Natural killer cell (primary cell): ENCODE measurements around the gene SMC6. TPM values are rescaled to one million over a fixed set of nuclear protein-coding genes. Genes with fewer than 3 reads are reported as not detected.
A peak's percentile ranks its signal among the peaks of the same experiment; 100 is the strongest.

ENCODE experiments used
- ATAC-seq, 3 donors: fragments of 150-1000 bp in 2 of 3; fragments of 200-7000 bp in 1 of 3; cut with Tn5 transposase; 1 replicate in 1 of 3; 2 replicates in 2 of 3; pipeline ENCODE4 v1.10.0; 2021; ENCODE audit warnings: mild to moderate bottlenecking in 2 of 3, moderate library complexity in 2 of 3
- DNase-seq, 2 donors: peaks; one replicate each; pipeline versions ENCODE4 v3.0.0 to v3.0.0-alpha.2; 2013 to 2021; ENCODE audit warnings: mixed read lengths in 1 of 2
- H3K27ac ChIP-seq: one replicate; pipeline ENCODE4 v1.5.1; 2013; ENCODE audit warnings: mild to moderate bottlenecking, low read length
- H3K27me3 ChIP-seq: one replicate; pipeline ENCODE4 v1.6.1; 2013; ENCODE audit warnings: low read length; ENCODE audit not compliant: control insufficient read depth, insufficient read depth
- H3K36me3 ChIP-seq: one replicate; pipeline ENCODE4 v1.6.1; 2013; ENCODE audit warnings: low read length; ENCODE audit not compliant: control insufficient read depth, insufficient read depth
- H3K4me1 ChIP-seq: one replicate; pipeline ENCODE4 v1.6.1; 2013; ENCODE audit warnings: low read length; ENCODE audit not compliant: control insufficient read depth, insufficient read depth
- H3K4me3 ChIP-seq: one replicate; pipeline ENCODE4 v1.5.1; 2013; ENCODE audit warnings: low read length
- H3K9me3 ChIP-seq: one replicate; pipeline ENCODE4 v1.6.1; 2013; ENCODE audit warnings: low read length; ENCODE audit not compliant: control insufficient read depth, insufficient read depth
- H3K27ac Mint-ChIP-seq, 2 donors: one replicate each; pipeline ENCODE4 v1.8.0; 2022; ENCODE audit warnings: mild to moderate bottlenecking in 2 of 2, mixed read lengths in 2 of 2, moderate library complexity in 1 of 2
- H3K27me3 Mint-ChIP-seq, 2 donors: one replicate each; pipeline ENCODE4 v1.8.0; 2022; ENCODE audit warnings: low read depth in 2 of 2, mixed read lengths in 2 of 2
- H3K36me3 Mint-ChIP-seq: one replicate; pipeline ENCODE4 v1.8.0; 2022; ENCODE audit warnings: mixed read lengths
- H3K4me1 Mint-ChIP-seq, 2 donors: one replicate each; pipeline ENCODE4 v1.8.0; 2022; ENCODE audit warnings: mixed read lengths in 2 of 2
- H3K4me3 Mint-ChIP-seq: one replicate; pipeline ENCODE4 v1.8.0; 2022; ENCODE audit warnings: mild to moderate bottlenecking, moderate library complexity, mixed read lengths
- H3K9me3 Mint-ChIP-seq, 2 donors: one replicate each; pipeline ENCODE4 v1.8.0; 2022; ENCODE audit warnings: mixed read lengths in 2 of 2
- CTCF ChIP-seq: fragments of 200-600 bp; IDR thresholded peaks from one replicate; pipeline ENCODE4 v1.8.0; 2022; ENCODE audit warnings: antibody characterized with exemption
- WGBS: methylation state at CpG from one replicate; pipeline ENCODE4 v1.1.7; 2013; ENCODE audit warnings: missing lambda C conversion rate; ENCODE audit not compliant: insufficient coverage; 5-methylcytosine and 5-hydroxymethylcytosine counted together
- intact Hi-C: fragments of 100-400 bp; cut with micrococcal nuclease; formaldehyde crosslinking; loops from one replicate; pipeline ENCODE4 v1.14.2; 2022
- total RNA-seq, 4 donors: library from RNA; stranded (reverse); fragments of 120-200 nt in 1 of 4; gene quantifications; one replicate each; pipeline versions ENCODE4 v1.2.3 to v1.2.4, GENCODE V29; 2013 to 2022

The SMC6 gene
- total RNA-seq, 3 donors from 2014 or later (not counting 1 experiment from before 2014, with no cell fraction given), result 14.0 to 22.3 (median 20.6) TPM

GRCh38 chr2:17729880-17730279 is 23.7 kb downstream of the SMC6 start:
- no peaks in the 10 kb centered on the region for H3K9me3 Mint-ChIP-seq
- no peak overlapping the region for H3K27ac Mint-ChIP-seq
- intact Hi-C loops, result no loop called here
- no peaks in the 10 kb centered on the region for H3K27me3 Mint-ChIP-seq
- no peak overlapping the region for H3K4me3 ChIP-seq
- peaks cover 45% of the 10 kb centered on the region for H3K36me3 ChIP-seq
- WGBS, result 92% methylated on average over 1 of the region's 2 CpGs
- ATAC-seq (no peak), DNase-seq (no peak)
- no peak overlapping the region for H3K27ac ChIP-seq
- no peaks in the 10 kb centered on the region for H3K9me3 ChIP-seq
- peaks cover 11% of the 10 kb centered on the region for H3K36me3 Mint-ChIP-seq
- H3K4me1 ChIP-seq, result no peaks in the 10 kb centered on the region
- no peaks in the 10 kb centered on the region for H3K4me1 Mint-ChIP-seq
- H3K27me3 ChIP-seq, result no peaks in the 10 kb centered on the region
- TF ChIP-seq CTCF, result no peak
- no peak overlapping the region for H3K4me3 Mint-ChIP-seq

GRCh38 chr2:17728210-17728609 is 25.4 kb downstream of the SMC6 start:
- Histone ChIP-seq H3K27me3 (no peaks in the 10 kb centered on the region), H3K4me1 (no peaks in the 10 kb centered on the region), H3K36me3 (peaks cover 48% of the 10 kb centered on the region), H3K27ac (no peak overlapping the region), H3K9me3 (no peaks in the 10 kb centered on the region), H3K4me3 (no peak overlapping the region)
- ATAC-seq, result no peak
- no peaks in the 10 kb centered on the region for H3K4me1 Mint-ChIP-seq
- intact Hi-C loops, result no loop called here
- 98% methylated on average over 6 of the region's 6 CpGs for WGBS
- H3K9me3 Mint-ChIP-seq, result no peaks in the 10 kb centered on the region
- no peak for DNase-seq
- no peak overlapping the region for H3K4me3 Mint-ChIP-seq
- no peak overlapping the region for H3K27ac Mint-ChIP-seq
- peaks cover 11% of the 10 kb centered on the region for H3K36me3 Mint-ChIP-seq
- no peak for TF ChIP-seq CTCF
- no peaks in the 10 kb centered on the region for H3K27me3 Mint-ChIP-seq

- Mint-ChIP-seq H3K4me1 (no peaks in the 10 kb centered on the region), H3K27ac (no peak overlapping the region), H3K36me3 (no peaks in the 10 kb centered on the region), H3K9me3 (no peaks in the 10 kb centered on the region), H3K27me3 (no peaks in the 10 kb centered on the region), H3K4me3 (no peak overlapping the region)
- Histone ChIP-seq H3K9me3 (no peaks in the 10 kb centered on the region), H3K27ac (no peak overlapping the region), H3K4me3 (no peak overlapping the region), H3K27me3 (no peaks in the 10 kb centered on the region), H3K36me3 (peaks cover 63% of the 10 kb centered on the region), H3K4me1 (no peaks in the 10 kb centered on the region)
- TF ChIP-seq CTCF, result peak; percentile 89
- intact Hi-C loops, result loop anchor here (5.0 kb wide), 1 partner anchor 458 kb away; no protein-coding TSS in a partner anchor
- 97% methylated on average over 2 of the region's 4 CpGs for WGBS
- peak in 1 of 3 donors; percentile 55 for ATAC-seq
- peak in 1 of 2 donors; percentile 43 for DNase-seq
Measured at GRCh38 chr2:17719562-17720371, 33.8 kb downstream of the SMC6 start.
